ENCODE results near the gene MCF2L. TPM values are rescaled to one million over a fixed set of nuclear protein-coding genes. Genes with fewer than 3 reads are reported as not detected.

The MCF2L gene
- total and polyA plus RNA-seq, 10 of the 15 experiments (the other 5 are each of a cell fraction or from before 2014, with no cell fraction given), result 0.06 to 1.1 (median 0.21) TPM; not detected in 2

- TF ChIP-seq ZSCAN29 (IDR thresholded peaks at IDR 0.05) (no peak), NFYA (IDR thresholded peaks at IDR 0.05; ENCODE audit: borderline replicate concordance, low read depth, low read length) (no peak), HDAC6 (IDR thresholded peaks at IDR 0.05; ENCODE audit: unreplicated experiment) (no peak), CHD1 (IDR thresholded peaks at IDR 0.05; ENCODE audit: low read depth, low read length) (no peak), CEBPB (IDR thresholded peaks at IDR 0.05; ENCODE audit: borderline replicate concordance in 1 of 2, low read depth in 2 of 2, low read length in 2 of 2) (no peak), ZNF384 (IDR thresholded peaks at IDR 0.05; ENCODE audit: borderline replicate concordance, low read depth, low read length) (no peak), FOXK2 (IDR thresholded peaks at IDR 0.05) (no peak)
Measured at GRCh38 chr13:113022745-113023574, 53.9 kb downstream of the MCF2L start (continued).

- Histone ChIP-seq H3K4me2 (ENCODE audit: control insufficient read depth, insufficient read depth) (no peak overlapping the region), H3K4me1 (ENCODE audit: control insufficient read depth, insufficient read depth, low read length) (no peaks in the 10 kb centered on the region), H3K9ac (ENCODE audit: control insufficient read depth, insufficient read depth, low read length) (no peak overlapping the region), H3K79me2 (ENCODE audit: control insufficient read depth, insufficient read depth, low read length) (no peaks in the 10 kb centered on the region), H3K27me3 (replicated peaks in 1 of 2; ENCODE audit: control insufficient read depth in 2 of 2, insufficient read depth in 2 of 2, low read length in 1 of 2) (no peaks in the 10 kb centered on the region; a peak in 2 of 4 replicates), H3K9me3 (replicated peaks; ENCODE audit: control insufficient read depth, insufficient read depth, low read length) (no peaks in the 10 kb centered on the region), H4K20me1 (ENCODE audit: control insufficient read depth, insufficient read depth) (no peaks in the 10 kb centered on the region), H3K27ac (ENCODE audit: control insufficient read depth, insufficient read depth) (no peak overlapping the region), H3K36me3 (ENCODE audit: control insufficient read depth in 2 of 2, insufficient read depth in 2 of 2, low read length in 1 of 2) (no peaks in the 10 kb centered on the region), H2AFZ (ENCODE audit: control insufficient read depth, low read depth, low read length) (no peak overlapping the region), H3K4me3 (no peak overlapping the region)
- in situ Hi-C loops (cut with MboI), result no loop called here
- 46% methylated on average over 16 of the region's 16 CpGs for WGBS (ENCODE audit: insufficient coverage, insufficient replicate concordance, low lambda C conversion rate, missing lambda C conversion rate)
- FAIRE-seq, result no peak
- BruUV-seq (replicated peaks), result no TSS peak
- DNase-seq (ENCODE audit: low read depth, low spot score), result no peak
- RAD21 ChIA-PET (ENCODE audit: unreplicated experiment), result no interaction called here
- intact Hi-C loops (cut with micrococcal nuclease; ENCODE audit: unreplicated experiment), result loop anchor here (10.0 kb wide), 1 partner anchor 371 kb away; no protein-coding TSS in a partner anchor
- POLR2A ChIA-PET, result no interaction called here
- SMC1A ChIA-PET (ENCODE audit: uncharacterized antibody, unreplicated experiment), result no interaction called here
- CTCF ChIA-PET, result no interaction called here
- ATAC-seq, result no peak
- no peak for TF ChIP-seq MYC (IDR thresholded peaks at IDR 0.05; ENCODE audit: insufficient read depth, insufficient read length, insufficient replicate concordance, low read length, severe bottlenecking)
- no peak for TF ChIP-seq HDAC6 (IDR thresholded peaks at IDR 0.05; ENCODE audit: unreplicated experiment)
- TF ChIP-seq CBX5 (IDR thresholded peaks at IDR 0.05; ENCODE audit: low read depth), result no peak
- no peak for TF ChIP-seq ESRRA (IDR thresholded peaks at IDR 0.05; ENCODE audit: low read length)
- no peak for TF ChIP-seq RBBP5 (conservative IDR thresholded peaks at IDR 0.05)
- TF ChIP-seq ZNF24 (IDR thresholded peaks at IDR 0.05), result no peak
- TF ChIP-seq BACH1 (IDR thresholded peaks at IDR 0.05; ENCODE audit: borderline replicate concordance), result no peak
- TF ChIP-seq TCF7 (IDR thresholded peaks at IDR 0.05; ENCODE audit: borderline replicate concordance), result no peak
- no peak for TF ChIP-seq SKIL (IDR thresholded peaks at IDR 0.05; ENCODE audit: low read depth, poor library complexity, severe bottlenecking)
- no peak for TF ChIP-seq NRF1 (conservative IDR thresholded peaks at IDR 0.05; ENCODE audit: low read depth, low read length)
- TF ChIP-seq SUPT20H (IDR thresholded peaks at IDR 0.05; ENCODE audit: borderline replicate concordance, control insufficient read depth, low read depth, low read length), result no peak
- no peak for TF ChIP-seq FOXM1 (IDR thresholded peaks at IDR 0.05; ENCODE audit: low read depth, low read length)
- no peak for TF ChIP-seq PBX3 (IDR thresholded peaks at IDR 0.05; ENCODE audit: insufficient replicate concordance, low read depth, low read length)
Measured at GRCh38 chr13:113023694-113024430, 54.8 kb downstream of the MCF2L start.
